Stimulated activated CD8-positive, alpha-beta memory T cell treated with anti-CD3 and anti-CD28 coated beads, Interleukin-15, amount 100 ng/mL, for 48 hours (primary cell): ENCODE results near the gene MPP4.
"Not testable (repeated sequence)": the region's sequence is repeated elsewhere in the genome, so short reads cannot be mapped to it uniquely, and the experiment has no call there.

ENCODE experiments used
- DNase-seq, 2 donors: peaks; one replicate each; pipeline ENCODE4 v3.0.0-alpha.2; 2020; ENCODE audit warnings: low read depth in 2 of 2

Gene MPP4

GRCh38 chr2:201671205-201671604 is 27.2 kb downstream of the MPP4 start:
- not testable (repeated sequence) for DNase-seq

DNA sequence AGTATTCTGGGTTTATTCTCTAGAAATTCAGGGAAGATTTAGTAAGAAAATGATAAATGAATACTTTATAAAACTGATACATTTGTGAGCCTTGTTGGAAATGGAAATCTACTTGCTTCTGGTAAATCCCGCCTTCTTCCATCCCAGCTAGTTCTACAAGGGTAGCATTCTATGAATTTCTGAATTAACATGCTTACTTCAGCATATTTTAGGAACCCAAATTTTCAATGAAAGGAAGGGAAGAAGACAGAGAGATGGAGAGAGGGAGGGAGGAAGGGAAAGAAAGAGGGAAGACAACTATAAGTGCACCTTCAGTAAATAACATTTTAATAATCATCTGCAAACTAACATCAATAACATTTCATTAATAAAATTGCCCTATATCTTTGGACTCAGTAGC is 28.6 kb downstream of the MPP4 start:
- DNase-seq, result no peak

- no peak for DNase-seq
These were observed 30.0 kb downstream of the MPP4 start for GRCh38 chr2:201668402-201668910.

DNA sequence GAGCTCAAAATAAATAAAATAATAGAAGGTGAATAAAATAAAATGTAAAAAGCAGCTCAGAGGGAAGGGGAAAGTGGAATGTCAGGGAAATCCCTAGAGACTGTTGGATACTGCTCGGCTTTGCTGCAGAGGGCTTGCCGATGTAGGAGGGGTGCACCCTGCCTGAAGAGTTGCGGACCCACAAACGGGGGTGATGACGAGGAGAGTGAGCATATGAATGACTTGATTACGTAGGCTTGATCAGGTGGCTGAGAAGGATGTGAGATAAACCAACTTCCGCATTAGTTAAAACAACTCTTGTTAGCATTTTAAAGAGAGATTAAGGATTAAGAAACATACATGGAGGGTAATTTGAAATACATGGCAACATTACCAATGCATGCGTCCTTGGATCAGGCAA is 34.1 kb downstream of the MPP4 start:
- no peak for DNase-seq

GRCh38 chr2:201661366-201661765 is 37.1 kb downstream of the MPP4 start:
- DNase-seq, result no peak

GRCh38 chr2:201660293-201660895 is 38.0 kb downstream of the MPP4 start:
- DNase-seq, result no peak

DNA sequence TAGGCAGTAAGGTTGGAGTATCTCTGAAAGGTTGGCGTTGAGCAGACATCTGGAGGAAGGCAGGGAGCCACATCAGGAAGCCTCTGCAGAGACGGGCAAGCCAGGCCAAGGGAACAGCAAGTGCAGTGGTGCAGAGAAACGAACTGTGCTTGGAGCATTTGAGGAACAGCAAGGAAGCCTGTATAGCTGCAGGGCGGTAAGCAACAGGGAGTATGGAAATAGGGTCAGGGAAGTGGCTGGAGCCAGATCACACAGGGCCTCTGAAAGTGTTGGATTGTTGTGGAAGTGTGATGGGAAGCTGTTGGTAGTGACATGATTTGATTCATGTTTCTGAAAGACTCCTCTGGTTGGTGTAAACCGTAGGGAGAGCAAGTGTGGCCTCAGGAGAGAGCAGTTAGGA is 41.7 kb downstream of the MPP4 start:
- no peak for DNase-seq

DNA sequence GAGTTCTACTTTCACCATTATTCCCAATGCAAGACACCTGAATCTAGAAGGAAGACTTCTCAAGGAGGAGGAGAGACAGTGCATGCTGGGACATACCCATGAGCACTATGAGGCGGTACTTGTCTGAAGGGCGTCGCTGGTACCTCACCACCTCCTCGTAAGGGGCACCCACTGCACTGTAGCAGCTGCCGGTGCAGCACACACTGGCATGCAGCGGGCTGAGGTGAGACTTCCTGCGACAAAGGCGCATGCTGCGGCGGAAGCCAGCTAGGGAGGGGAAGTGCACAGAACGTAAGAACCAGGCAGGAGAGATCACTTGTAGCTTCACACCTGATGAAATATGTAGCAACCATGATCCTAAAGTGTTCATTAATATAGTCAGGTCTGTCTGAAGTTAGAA is 42.3 kb downstream of the MPP4 start:
- no peak for DNase-seq

- DNase-seq, result no peak
These were observed 43.6 kb downstream of the MPP4 start for GRCh38 chr2:201654616-201655384.

GRCh38 chr2:201653221-201653620 is 45.2 kb downstream of the MPP4 start:
- DNase-seq, result no peak

- DNase-seq, result no peak
These were observed 49.0 kb downstream of the MPP4 start for GRCh38 chr2:201649442-201649841.

- DNase-seq, result no peak
These were observed 51.0 kb downstream of the MPP4 start for GRCh38 chr2:201647431-201647830.

DNA sequence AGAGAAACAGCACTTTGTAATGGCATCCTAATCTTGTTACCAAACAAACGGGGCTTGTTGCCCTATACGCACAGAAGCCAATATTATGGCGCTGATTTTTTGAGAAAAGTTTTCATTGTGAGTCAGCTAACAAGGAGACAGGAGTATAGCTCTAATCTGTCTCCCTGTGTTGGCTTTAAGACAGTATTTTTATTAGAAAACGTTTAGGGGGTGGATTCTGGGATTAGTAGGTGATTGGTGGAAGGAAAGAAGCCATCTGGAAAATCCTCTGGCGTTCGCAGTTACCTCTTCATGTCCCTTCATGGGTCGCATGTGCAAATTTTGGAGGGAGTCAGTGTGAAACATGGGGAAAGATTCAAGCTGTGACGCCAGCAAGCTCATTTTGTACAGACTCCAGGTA is 54.4 kb downstream of the MPP4 start:
- DNase-seq, result no peak

DNA sequence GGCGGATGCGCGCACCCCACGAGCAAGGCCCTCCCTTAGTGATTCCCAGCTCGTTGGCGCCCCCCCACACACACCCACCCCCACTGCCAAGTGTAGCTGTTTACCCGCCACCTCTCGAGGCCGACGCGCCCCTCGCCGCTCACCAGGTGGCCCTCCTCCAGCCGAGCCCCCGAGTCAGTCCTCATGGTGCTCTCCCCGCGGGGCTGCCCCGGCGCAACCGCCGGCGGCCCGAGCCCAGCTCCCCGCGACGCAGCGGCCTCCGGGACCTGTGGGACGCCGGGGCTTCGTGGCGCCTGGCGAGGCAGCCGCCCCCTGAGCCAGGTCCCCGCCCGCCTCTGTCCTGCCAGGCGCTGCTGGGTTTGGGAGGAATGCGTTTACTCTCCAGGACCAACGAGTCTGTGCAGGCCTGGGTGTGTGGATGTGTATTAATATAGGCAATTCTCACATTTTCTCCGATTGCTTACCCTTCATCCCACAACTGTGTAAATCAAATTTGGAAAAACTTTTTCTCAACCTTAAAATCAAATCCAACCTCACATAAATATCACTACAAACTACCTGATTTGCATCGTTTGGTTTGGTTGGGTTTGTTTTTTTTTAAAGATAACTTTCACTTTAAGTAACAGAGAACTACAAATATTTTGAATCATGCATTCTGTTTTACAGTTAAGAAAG is 55.1 kb downstream of the MPP4 start, which contains the start of gene TMEM237:
Gene TMEM237 (minus strand): TSS at position 288 of the 675 bp plus-strand sequence. CDS start 103 bp downstream, at position 185.
- DNase-seq, result peak; percentile 20 to 32

DNA sequence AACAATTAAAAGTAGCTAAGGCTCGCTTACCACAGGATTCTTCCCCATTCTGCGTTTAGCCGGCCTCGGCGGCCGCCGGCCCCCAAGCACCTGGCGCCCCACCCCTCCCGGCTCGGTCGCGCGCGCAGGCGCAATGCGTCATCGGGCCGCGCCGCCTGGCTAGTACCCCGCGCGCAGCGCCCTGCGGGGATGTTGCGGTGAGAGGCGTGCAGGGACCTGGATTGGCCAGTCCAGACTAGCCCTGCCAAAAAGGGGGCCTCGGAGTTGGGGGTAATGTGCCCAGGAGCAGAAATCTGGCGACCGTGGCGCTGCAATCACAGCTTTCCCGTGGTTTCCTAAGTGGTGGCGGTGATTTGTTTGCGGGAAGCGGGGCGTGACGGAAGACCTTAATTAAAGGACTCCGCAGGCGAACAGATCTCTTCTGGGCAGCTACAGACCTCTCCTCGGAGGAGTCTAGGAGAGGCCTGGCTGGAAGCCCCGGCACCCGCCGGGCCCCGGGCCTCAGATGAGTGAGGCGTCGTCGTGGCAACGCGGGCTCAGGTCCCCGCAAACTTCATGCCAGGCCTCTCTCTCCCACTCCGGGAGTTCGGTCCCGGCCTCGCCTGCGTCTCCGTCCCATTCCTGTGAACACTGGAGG is 55.7 kb downstream of the MPP4 start:
- peak; percentile 71 to 80 for DNase-seq

DNA sequence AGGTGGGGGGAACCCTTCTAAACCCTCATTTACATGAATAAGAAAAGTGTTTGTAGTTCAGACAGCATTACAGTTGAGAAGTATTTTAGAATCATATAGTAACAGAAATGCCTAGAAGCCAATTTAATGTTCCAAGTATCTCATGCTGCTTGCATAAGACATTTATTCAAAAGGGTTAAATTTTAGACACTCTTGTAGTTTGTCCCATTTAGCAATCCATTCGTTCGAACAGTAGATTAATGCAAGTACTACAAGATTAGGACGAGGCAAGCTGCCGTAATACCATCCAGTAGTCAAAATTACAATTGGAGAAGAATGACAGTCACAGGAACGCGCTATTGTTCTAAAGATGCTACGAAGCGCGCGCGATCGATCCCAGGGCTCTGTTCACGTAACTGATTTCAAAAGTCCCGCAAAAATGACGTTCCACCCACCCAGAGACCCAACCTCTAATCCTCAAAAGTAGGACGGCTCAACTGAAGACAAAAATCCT is 56.3 kb downstream of the MPP4 start:
- no peak for DNase-seq

DNA sequence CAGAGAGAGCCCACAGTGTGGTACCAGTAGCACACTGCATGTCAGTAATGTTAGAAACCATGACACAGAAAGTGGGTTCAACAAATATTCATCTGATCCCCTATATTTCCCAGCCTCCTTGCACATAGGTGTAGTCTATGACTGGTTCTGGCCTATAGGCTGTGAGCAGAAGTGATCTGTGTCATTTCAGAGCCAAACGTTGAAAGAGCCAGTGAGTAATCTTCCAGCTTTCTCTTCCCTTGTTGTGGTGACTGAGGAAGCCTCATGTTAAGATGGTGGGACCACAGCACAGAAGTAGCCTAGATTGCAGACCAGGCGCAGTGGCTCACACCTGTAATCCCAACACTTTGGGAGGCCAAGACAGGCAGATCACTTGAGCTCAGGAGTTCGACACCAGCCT is 59.2 kb downstream of the MPP4 start:
- no peak for DNase-seq

DNA sequence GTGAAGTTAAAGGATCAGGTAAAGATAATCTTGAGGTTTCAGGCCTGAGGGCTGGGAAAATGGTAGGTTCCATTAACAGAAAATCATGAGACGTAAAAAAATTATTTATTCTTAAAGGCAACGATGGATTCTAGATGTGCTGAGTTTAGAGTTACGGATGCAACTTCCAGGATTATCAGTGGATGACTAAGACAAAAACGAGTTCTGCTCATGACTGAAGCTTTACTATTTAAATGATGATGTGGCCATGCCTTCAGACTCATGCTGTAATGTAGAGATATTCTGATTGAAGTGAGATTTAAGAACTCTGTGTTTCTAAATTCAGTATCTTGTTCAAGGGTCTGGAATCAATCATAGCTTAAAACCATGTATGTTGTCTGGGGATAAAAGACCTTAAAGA is 60.1 kb downstream of the MPP4 start:
- DNase-seq, result no peak

DNA sequence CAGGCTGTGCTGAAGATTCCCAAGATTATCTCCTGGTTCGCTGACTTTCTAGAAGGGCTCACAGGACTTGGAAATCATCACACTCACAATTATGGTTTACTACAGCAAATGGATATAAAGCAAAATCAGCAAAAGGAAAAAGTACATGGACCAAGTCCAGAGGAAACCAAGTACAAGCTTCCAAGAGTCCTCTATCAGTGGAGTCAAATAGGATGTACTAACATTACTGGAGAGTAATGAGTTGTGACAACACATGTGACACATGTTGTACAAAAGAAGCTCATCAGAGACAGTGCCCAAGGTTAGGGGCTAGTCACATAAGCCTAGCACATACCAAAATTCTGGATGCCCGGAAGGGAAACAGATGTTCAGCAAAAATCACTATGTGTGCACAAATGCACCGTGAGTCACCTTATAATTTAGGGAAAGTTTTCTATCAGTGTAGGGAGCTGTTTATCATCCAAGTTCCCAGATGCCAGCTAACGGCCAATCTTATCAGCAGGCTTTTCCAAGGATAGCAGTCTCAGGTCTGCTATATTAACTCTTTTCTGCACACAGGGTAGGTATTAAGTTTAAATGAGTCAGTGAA is 64.7 kb downstream of the MPP4 start:
- no peak for DNase-seq

DNA sequence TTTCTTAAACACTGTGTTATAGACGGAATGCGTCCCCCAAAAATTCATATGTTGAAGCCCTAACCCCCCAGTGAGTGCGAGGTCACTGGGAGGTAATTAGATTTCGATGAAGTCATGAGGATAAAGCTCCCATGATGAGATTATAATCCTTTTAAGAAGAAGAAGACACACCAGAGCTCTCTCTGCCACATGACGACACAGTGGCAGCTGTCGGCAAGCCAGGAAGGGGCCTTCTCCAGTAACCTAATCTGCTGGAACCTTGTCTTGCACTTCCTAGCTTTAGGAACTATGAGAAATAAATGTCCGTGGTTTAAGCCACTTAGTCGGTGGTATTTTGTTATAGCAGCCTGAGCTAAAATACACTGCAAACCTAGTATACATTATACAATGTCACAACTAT is 67.4 kb downstream of the MPP4 start:
- no peak for DNase-seq

DNA sequence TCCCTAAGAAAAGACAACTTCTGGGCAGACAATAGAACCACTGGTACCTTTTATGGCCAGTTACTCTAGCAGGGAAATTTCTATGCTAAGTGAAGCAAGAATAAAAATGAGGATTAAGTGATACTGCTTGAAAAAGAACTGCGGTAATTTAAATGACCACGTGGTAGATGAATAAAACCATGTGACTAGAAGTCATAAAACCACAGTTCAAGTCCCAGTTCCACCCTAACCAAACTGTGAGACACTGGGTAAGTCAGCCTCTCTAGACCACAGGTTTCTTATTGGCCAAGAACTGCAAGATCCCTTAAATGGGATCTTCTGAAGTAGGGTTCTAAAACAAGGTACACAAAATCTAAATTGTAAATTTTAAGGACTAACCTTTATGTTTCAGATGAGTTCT is 67.9 kb downstream of the MPP4 start:
- no peak for DNase-seq

DNA sequence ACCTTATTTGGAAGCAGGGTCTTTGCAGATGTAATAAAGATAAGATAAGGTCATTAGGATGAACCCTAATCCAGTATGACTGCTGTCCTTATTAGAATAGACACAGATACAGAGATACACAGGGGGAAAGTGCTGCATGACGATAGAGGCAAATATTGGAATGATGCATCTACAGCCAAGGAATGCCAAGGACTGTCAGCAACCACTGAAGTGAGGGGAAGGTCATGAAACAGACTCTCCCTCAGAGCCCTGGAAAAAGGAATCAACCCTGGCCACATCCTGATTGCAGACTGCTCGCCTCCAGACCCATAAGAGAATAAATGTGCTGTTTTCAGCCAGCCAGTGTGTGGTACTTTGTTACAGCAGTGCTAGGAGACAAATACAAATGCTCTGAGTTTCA is 69.9 kb downstream of the MPP4 start:
- DNase-seq, result no peak
